Breast epithelium (tissue), 3 donors: ENCODE data around the gene LSM3.

Source experiments
- CTCF ChIP-seq, 3 donors: fragments of 450-650 bp; IDR thresholded peaks; one replicate each; pipeline ENCODE4 v1.5.1; 2016 to 2017; ENCODE audit warnings: antibody characterized with exemption in 3 of 3, mild to moderate bottlenecking in 3 of 3, moderate library complexity in 3 of 3
- POLR2A ChIP-seq: fragments of 450-650 bp; IDR thresholded peaks from one replicate; pipeline ENCODE4 v1.6.1; 2016; ENCODE audit warnings: antibody characterized with exemption, mild to moderate bottlenecking, moderate library complexity
- POLR2AphosphoS5 ChIP-seq, 3 donors: sonication (generic); formaldehyde crosslinking; IDR thresholded peaks; one replicate each; pipeline ENCODE4 v1.6.1; 2017; ENCODE audit warnings: antibody characterized with exemption in 3 of 3

DNA sequence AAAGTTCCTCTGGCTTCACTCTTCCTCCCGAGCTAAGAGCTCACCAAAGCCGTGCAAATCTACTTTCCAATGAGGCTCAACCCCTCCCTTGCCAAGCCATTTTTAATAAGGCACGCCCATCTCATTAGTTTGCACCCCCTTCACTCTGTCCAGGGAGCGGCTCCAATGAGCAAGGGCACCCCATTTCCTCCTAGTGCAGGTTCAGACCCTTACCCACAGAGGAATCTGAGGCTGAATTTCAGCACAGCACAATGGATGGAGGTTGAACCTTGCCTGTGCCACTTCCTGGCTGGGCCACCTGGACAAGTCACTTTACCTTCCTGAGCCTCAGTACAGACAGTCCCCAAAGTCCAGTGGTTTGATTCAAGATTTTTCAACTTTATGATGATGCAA, 25.7 kb upstream of the LSM3 start:
- no peak for TF ChIP-seq CTCF (IDR thresholded peaks at IDR 0.05)
- TF ChIP-seq POLR2A = no peak
- no peak for TF ChIP-seq POLR2AphosphoS5 (IDR thresholded peaks at IDR 0.05)
